Karpas-422 (cell line): ENCODE results near the gene ADGRA3. TPM values are rescaled to one million over a fixed set of nuclear protein-coding genes. Genes with fewer than 3 reads are reported as not detected.

Source experiments
- DNase-seq: peaks from one replicate; pipeline ENCODE4 v3.0.0-alpha.2; 2015
- H2AFZ ChIP-seq: fragments of 200-600 bp; sonication (generic); 2 replicates; pipeline ENCODE4 v1.6.1; 2014; ENCODE audit warnings: antibody characterized with exemption, low read length, mixed read lengths
- H3K27ac ChIP-seq: fragments of 200-600 bp; sonication (generic); 2 replicates; pipeline ENCODE4 v1.5.1; 2014; ENCODE audit warnings: mild to moderate bottlenecking, low read length, moderate library complexity
- H3K27me3 ChIP-seq: fragments of 200-600 bp; sonication (generic); 2 replicates; pipeline ENCODE4 v1.6.1; 2014; ENCODE audit warnings: low read length, mixed read lengths
- H3K36me3 ChIP-seq: fragments of 200-600 bp; sonication (generic); 2 replicates; pipeline ENCODE4 v1.6.1; 2014; ENCODE audit warnings: low read length, mixed read lengths; ENCODE audit not compliant: insufficient read depth
- H3K4me1 ChIP-seq: fragments of 200-600 bp; sonication (generic); 2 replicates; pipeline ENCODE4 v1.6.1; 2014; ENCODE audit warnings: mild to moderate bottlenecking, low read length, mixed read lengths
- H3K4me2 ChIP-seq: fragments of 200-600 bp; sonication (generic); 2 replicates; pipeline ENCODE4 v1.6.1; 2014; ENCODE audit warnings: low read length, low read depth, mild to moderate bottlenecking; ENCODE audit not compliant: poor library complexity, severe bottlenecking
- H3K4me3 ChIP-seq: fragments of 200-600 bp; sonication (generic); 2 replicates; pipeline ENCODE4 v1.5.1; 2014; ENCODE audit warnings: mild to moderate bottlenecking, antibody characterized with exemption, low read length, mixed read lengths
- H3K79me2 ChIP-seq: fragments of 200-600 bp; sonication (generic); 2 replicates; pipeline ENCODE4 v1.6.1; 2014; ENCODE audit warnings: mild to moderate bottlenecking, low read length, mixed read lengths
- H3K9ac ChIP-seq: fragments of 200-600 bp; sonication (generic); 2 replicates; pipeline ENCODE4 v1.6.0; 2014; ENCODE audit warnings: low read length
- H3K9me2 ChIP-seq: fragments of 200-600 bp; sonication (generic), shearing (Covaris generic); replicated peaks from 2 replicates; pipeline ENCODE4 v1.6.0; 2014; ENCODE audit warnings: mild to moderate bottlenecking, low read length, moderate library complexity; ENCODE audit not compliant: insufficient read depth
- H3K9me3 ChIP-seq: fragments of 300-700, 200-600 bp; sonication (generic); 2 replicates; pipeline ENCODE4 v1.6.1; 2014; ENCODE audit warnings: low read length, mixed read lengths
- H4K20me1 ChIP-seq: fragments of 200-600 bp; sonication (generic); 2 replicates; pipeline ENCODE4 v1.6.1; 2014; ENCODE audit warnings: mild to moderate bottlenecking, antibody characterized with exemption, low read length, low read depth; ENCODE audit not compliant: insufficient read depth
- total RNA-seq: library from RNA; depleted of rRNA; stranded (reverse); fragments of >200 nt; shearing (Covaris generic); gene quantifications from 2 replicates; pipeline ENCODE4 v1.2.3, GENCODE V29; 2014; ENCODE audit warnings: low replicate concordance; rRNA removed

ADGRA3 gene
- not detected in 2 replicates for total RNA-seq

- no peaks in the 10 kb centered on the region for H3K79me2 ChIP-seq
- H3K27me3 ChIP-seq: no peaks in the 10 kb centered on the region
- H3K9ac ChIP-seq: no peak within 1 kb of the TSS
- H3K4me1 ChIP-seq: no peaks in the 10 kb centered on the region
- no peak within 1 kb of the TSS for H3K27ac ChIP-seq
- H3K4me3 ChIP-seq: no peak within 1 kb of the TSS
- H3K36me3 ChIP-seq: no peaks in the 10 kb centered on the region
- no peaks in the 10 kb centered on the region for H3K9me2 ChIP-seq
- DNase-seq: no peak
- peaks cover 3% of the 10 kb centered on the region; the same call in 1 of the 2 replicates for H3K9me3 ChIP-seq
- no peak within 1 kb of the TSS for H3K4me2 ChIP-seq
- H2AFZ ChIP-seq: no peak within 1 kb of the TSS
- no peaks in the 10 kb centered on the region for H4K20me1 ChIP-seq
Observed at GRCh38 chr4:22515888-22516541, at the start of gene ADGRA3. TSS of gene ADGRA3 (minus strand) at chr4:22516066. CDS start at chr4:22515784, 282 bp downstream.

- Histone ChIP-seq H3K36me3 (no peaks in the 10 kb centered on the region), H3K27me3 (no peaks in the 10 kb centered on the region), H3K4me1 (no peaks in the 10 kb centered on the region)
Observed at GRCh38 chr4:22556495-22556894, 40.6 kb upstream of the ADGRA3 start.

GRCh38 chr4:22554670-22555069 lies 38.8 kb upstream of the ADGRA3 start:
- H3K79me2 ChIP-seq: no peaks in the 10 kb centered on the region
- no peak overlapping the region for H3K4me2 ChIP-seq
- no peaks in the 10 kb centered on the region for H3K4me1 ChIP-seq
- H3K27ac ChIP-seq: no peak overlapping the region
- no peaks in the 10 kb centered on the region for H3K9me2 ChIP-seq
- no peaks in the 10 kb centered on the region for H3K36me3 ChIP-seq
- no peaks in the 10 kb centered on the region for H3K27me3 ChIP-seq
- H3K9me3 ChIP-seq: no peaks in the 10 kb centered on the region; the same call in 1 of the 2 replicates
- H2AFZ ChIP-seq: no peak overlapping the region
- no peak for DNase-seq
- H4K20me1 ChIP-seq: no peaks in the 10 kb centered on the region
- no peak overlapping the region for H3K9ac ChIP-seq
- no peak overlapping the region for H3K4me3 ChIP-seq

More at GRCh38 chr4:22556495-22556894, 40.6 kb upstream of the ADGRA3 start:
- no peaks in the 10 kb centered on the region; the same call in 1 of the 2 replicates for H3K9me3 ChIP-seq
- no peak overlapping the region for H3K27ac ChIP-seq
- H3K9me2 ChIP-seq: no peaks in the 10 kb centered on the region
- DNase-seq: no peak
- no peak overlapping the region for H3K4me3 ChIP-seq
- no peak overlapping the region for H3K9ac ChIP-seq
- H4K20me1 ChIP-seq: no peaks in the 10 kb centered on the region
- no peak overlapping the region for H2AFZ ChIP-seq
- no peak overlapping the region for H3K4me2 ChIP-seq
- H3K79me2 ChIP-seq: no peaks in the 10 kb centered on the region

- no peak overlapping the region for H2AFZ ChIP-seq
- no peaks in the 10 kb centered on the region for H4K20me1 ChIP-seq
- H3K4me1 ChIP-seq: no peaks in the 10 kb centered on the region
- H3K27me3 ChIP-seq: no peaks in the 10 kb centered on the region
- no peaks in the 10 kb centered on the region for H3K79me2 ChIP-seq
- no peak overlapping the region for H3K27ac ChIP-seq
- no peak overlapping the region for H3K4me3 ChIP-seq
- no peaks in the 10 kb centered on the region for H3K36me3 ChIP-seq
- no peaks in the 10 kb centered on the region; the same call in 1 of the 2 replicates for H3K9me3 ChIP-seq
- no peak overlapping the region for H3K4me2 ChIP-seq
- no peaks in the 10 kb centered on the region for H3K9me2 ChIP-seq
- H3K9ac ChIP-seq: no peak overlapping the region
- DNase-seq: no peak
Observed at GRCh38 chr4:22553560-22553959, 37.7 kb upstream of the ADGRA3 start.

- no peak overlapping the region for H3K27ac ChIP-seq
Observed at GRCh38 chr4:22552812-22553211, 36.9 kb upstream of the ADGRA3 start.

GRCh38 chr4:22551550-22551949 lies 35.7 kb upstream of the ADGRA3 start:
- H3K4me1 ChIP-seq: no peaks in the 10 kb centered on the region
- H3K9ac ChIP-seq: no peak overlapping the region
- no peaks in the 10 kb centered on the region for H3K36me3 ChIP-seq
- H3K27ac ChIP-seq: no peak overlapping the region
- no peaks in the 10 kb centered on the region; the same call in none of the 2 replicates for H3K9me3 ChIP-seq
- H3K4me3 ChIP-seq: no peak overlapping the region
- H3K27me3 ChIP-seq: no peaks in the 10 kb centered on the region
- H2AFZ ChIP-seq: no peak overlapping the region
- H3K4me2 ChIP-seq: no peak overlapping the region
- H3K79me2 ChIP-seq: no peaks in the 10 kb centered on the region
- H3K9me2 ChIP-seq: no peaks in the 10 kb centered on the region
- no peaks in the 10 kb centered on the region for H4K20me1 ChIP-seq
- DNase-seq: no peak

More at GRCh38 chr4:22552812-22553211, 36.9 kb upstream of the ADGRA3 start:
- Histone ChIP-seq H3K4me1 (no peaks in the 10 kb centered on the region), H3K36me3 (no peaks in the 10 kb centered on the region), H3K9ac (no peak overlapping the region), H3K4me3 (no peak overlapping the region), H2AFZ (no peak overlapping the region), H3K79me2 (no peaks in the 10 kb centered on the region), H3K4me2 (no peak overlapping the region), H3K9me3 (no peaks in the 10 kb centered on the region; the same call in none of the 2 replicates), H3K9me2 (no peaks in the 10 kb centered on the region), H3K27me3 (no peaks in the 10 kb centered on the region), H4K20me1 (no peaks in the 10 kb centered on the region)
- DNase-seq: no peak

- Histone ChIP-seq H3K36me3 (no peaks in the 10 kb centered on the region), H3K4me2 (no peak overlapping the region)
Observed at GRCh38 chr4:22546299-22546698, 30.4 kb upstream of the ADGRA3 start.

GRCh38 chr4:22539251-22539650 lies 23.4 kb upstream of the ADGRA3 start:
- no peak overlapping the region for H2AFZ ChIP-seq
- no peak overlapping the region for H3K9ac ChIP-seq
- H3K4me3 ChIP-seq: no peak overlapping the region
- no peaks in the 10 kb centered on the region; the same call in 1 of the 2 replicates for H3K9me2 ChIP-seq
- no peaks in the 10 kb centered on the region for H4K20me1 ChIP-seq
- no peaks in the 10 kb centered on the region for H3K27me3 ChIP-seq
- no peak for DNase-seq
- peaks cover 11% of the 10 kb centered on the region for H3K9me3 ChIP-seq
- no peaks in the 10 kb centered on the region for H3K36me3 ChIP-seq
- no peaks in the 10 kb centered on the region for H3K4me1 ChIP-seq
- H3K27ac ChIP-seq: no peak overlapping the region
- no peaks in the 10 kb centered on the region for H3K79me2 ChIP-seq
- no peak overlapping the region for H3K4me2 ChIP-seq

More at GRCh38 chr4:22546299-22546698, 30.4 kb upstream of the ADGRA3 start:
- Histone ChIP-seq H3K79me2 (no peaks in the 10 kb centered on the region), H3K9me2 (no peaks in the 10 kb centered on the region), H2AFZ (no peak overlapping the region), H3K27ac (no peak overlapping the region), H3K4me1 (no peaks in the 10 kb centered on the region), H3K9me3 (peaks cover 4% of the 10 kb centered on the region), H3K27me3 (no peaks in the 10 kb centered on the region), H3K9ac (no peak overlapping the region), H4K20me1 (no peaks in the 10 kb centered on the region), H3K4me3 (no peak overlapping the region)
- DNase-seq: no peak
